Testis (tissue), 3 donors: ENCODE measurements around the gene CPNE4. TPM values are rescaled to one million over a fixed set of nuclear protein-coding genes. Genes with fewer than 3 reads are reported as not detected.

Source experiments
- DNase-seq: peaks from one replicate; pipeline ENCODE4 v3.0.0-alpha.2; 2019
- H3K27ac ChIP-seq, 2 donors: fragments of 200-600 bp; sonication (generic); one replicate each; pipeline ENCODE4 v1.5.1; 2019
- H3K27me3 ChIP-seq: fragments of 200-600 bp; sonication (generic); one replicate; pipeline ENCODE4 v1.5.1; 2019
- H3K36me3 ChIP-seq: fragments of 200-600 bp; sonication (generic); one replicate; pipeline ENCODE4 v1.5.1; 2017; ENCODE audit warnings: low read depth; ENCODE audit errors: missing control alignments
- H3K4me1 ChIP-seq: fragments of 200-600 bp; sonication (generic); one replicate; pipeline ENCODE4 v1.5.1; 2019
- H3K4me3 ChIP-seq, 2 donors: fragments of 200-600 bp; sonication (generic); one replicate each; pipeline ENCODE4 v1.5.1; 2017 to 2019
- H3K9me3 ChIP-seq: fragments of 200-600 bp; sonication (generic); one replicate; pipeline ENCODE4 v1.5.1; 2017
- CTCF ChIP-seq, 3 experiments: fragments of 450-650 bp in 2 of 3; fragments of 200-600 bp in 1 of 3; sonication (generic) in 1 of 3; IDR thresholded peaks; one replicate each; pipeline ENCODE4 v1.5.1; 2016 to 2019; ENCODE audit warnings: antibody characterized with exemption in 3 of 3, mild to moderate bottlenecking in 2 of 3, moderate library complexity in 1 of 3
- POLR2A ChIP-seq: fragments of 450-650 bp; IDR thresholded peaks from one replicate; pipeline ENCODE4 v1.6.1; 2017; ENCODE audit warnings: antibody characterized with exemption, mild to moderate bottlenecking, moderate library complexity
- WGBS, 2 donors: methylation state at CpG; one replicate each; pipeline ENCODE4 v1.1.5; 2018; 5-methylcytosine and 5-hydroxymethylcytosine counted together
- intact Hi-C: fragments of 100-400 bp; cut with DNase I; formaldehyde crosslinking; loops from one replicate; pipeline ENCODE4 v1.15.1; 2023; ENCODE audit warnings: low total_unique reads
- polyA plus RNA-seq: library from polyadenylated mRNA; stranded (reverse); fragments of 350-450 nt; fragmentation: Illumina TruSeq; extraction: RNeasy Lipid Tissue Mini Kit (QIAGEN cat#74804); gene quantifications from one replicate; pipeline ENCODE4 v1.2.3, GENCODE V29; 2014; ENCODE audit warnings: low read depth, low replicate concordance; ENCODE audit not compliant: insufficient read depth
- total RNA-seq, 2 donors: library from RNA; depleted of rRNA; stranded (reverse); fragments of >200 nt; gene quantifications; one replicate each; pipeline ENCODE4 v1.2.3, GENCODE V29; 2016

Gene CPNE4
- total and polyA plus RNA-seq, 3 donors from 2014 or later = 2.4 to 8.4 (median 4.5) TPM

GRCh38 chr3:131804565-131805133 is 230.2 kb downstream of the CPNE4 start:
- DNase-seq = no peak
- Histone ChIP-seq H3K36me3 (no peaks in the 10 kb centered on the region), H3K4me3 (no peak overlapping the region), H3K27ac (no peak overlapping the region), H3K27me3 (no peaks in the 10 kb centered on the region), H3K9me3 (no peaks in the 10 kb centered on the region), H3K4me1 (no peaks in the 10 kb centered on the region)
- WGBS, 2 donors = 55 to 56% methylated on average over 3 of the region's 3 CpGs
- intact Hi-C loops = no loop called here
- TF ChIP-seq POLR2A (no peak), CTCF (IDR thresholded peaks at IDR 0.05) (no peak)

GRCh38 chr3:131803113-131803512 is 231.7 kb downstream of the CPNE4 start:
- no peak for DNase-seq
- TF ChIP-seq POLR2A (no peak), CTCF (IDR thresholded peaks at IDR 0.05) (no peak)
- H3K36me3 ChIP-seq = no peaks in the 10 kb centered on the region
- no peaks in the 10 kb centered on the region for H3K27me3 ChIP-seq
- no peak overlapping the region for H3K4me3 ChIP-seq
- WGBS, 2 donors = 76 to 82% methylated on average over 1 of the region's 1 CpG
- H3K27ac ChIP-seq = no peak overlapping the region
- no peaks in the 10 kb centered on the region for H3K9me3 ChIP-seq
- no peaks in the 10 kb centered on the region for H3K4me1 ChIP-seq
- intact Hi-C loops = no loop called here

GRCh38 chr3:131802029-131802428 is 232.8 kb downstream of the CPNE4 start:
- no peaks in the 10 kb centered on the region for H3K4me1 ChIP-seq
- intact Hi-C loops = no loop called here
- DNase-seq = no peak
- 68 to 80% methylated on average over 3 of the region's 3 CpGs for WGBS, 2 donors
- H3K9me3 ChIP-seq = no peaks in the 10 kb centered on the region
- no peak for TF ChIP-seq CTCF (IDR thresholded peaks at IDR 0.05)
- no peak for TF ChIP-seq POLR2A
- H3K27ac ChIP-seq = no peak overlapping the region
- no peaks in the 10 kb centered on the region for H3K36me3 ChIP-seq
- H3K4me3 ChIP-seq = no peak overlapping the region
- H3K27me3 ChIP-seq = no peaks in the 10 kb centered on the region

- Histone ChIP-seq H3K4me3 (no peak overlapping the region), H3K36me3 (no peaks in the 10 kb centered on the region), H3K4me1 (no peaks in the 10 kb centered on the region), H3K9me3 (no peaks in the 10 kb centered on the region), H3K27me3 (no peaks in the 10 kb centered on the region), H3K27ac (no peak overlapping the region)
- intact Hi-C loops = no loop called here
- 91 to 94% methylated on average over 4 of the region's 4 CpGs for WGBS, 2 donors
- TF ChIP-seq CTCF (IDR thresholded peaks at IDR 0.05) (no peak), POLR2A (no peak)
- no peak for DNase-seq
Measured at GRCh38 chr3:131801566-131801965, 233.2 kb downstream of the CPNE4 start.

- Histone ChIP-seq H3K4me1 (no peaks in the 10 kb centered on the region), H3K27ac (no peak overlapping the region), H3K9me3 (no peaks in the 10 kb centered on the region), H3K36me3 (no peaks in the 10 kb centered on the region), H3K4me3 (no peak overlapping the region), H3K27me3 (no peaks in the 10 kb centered on the region)
- DNase-seq = no peak
- WGBS, 2 donors = 89 to 96% methylated on average over 1 of the region's 1 CpG
- TF ChIP-seq POLR2A (no peak), CTCF (IDR thresholded peaks at IDR 0.05) (no peak)
- intact Hi-C loops = no loop called here
Measured at GRCh38 chr3:131797776-131798175, 237.0 kb downstream of the CPNE4 start.
